H1 (cell line): ENCODE data around the gene B4GALT7. TPM values are rescaled to one million over a fixed set of nuclear protein-coding genes. Genes with fewer than 3 reads are reported as not detected.
A peak's percentile ranks its signal among the peaks of the same experiment; 100 is the strongest.

Experiments used
- CTCF ChIA-PET: fragments of 300-600 bp; sonication (Branson Sonifier 250); formaldehyde crosslinking; loops from one replicate; lab custom pipeline; 2021; ENCODE audit not compliant: partially characterized antibody; lab: Charles Lee
- POLR2A ChIA-PET: fragments of 300-600 bp; sonication (Branson Sonifier 250); formaldehyde crosslinking; loops from one replicate; lab custom pipeline; 2021; ENCODE audit warnings: inconsistent platforms; ENCODE audit not compliant: partially characterized antibody; lab: Charles Lee
- DNase-seq, 2 experiments: peaks; one replicate each; pipeline versions ENCODE4 v3.0.0 to v3.0.0-alpha.2; 2010 to 2022; ENCODE audit warnings: low spot score in 2 of 2, low read depth in 1 of 2, mixed read lengths in 1 of 2
- FAIRE-seq: peaks from 2 replicates; lab custom pipeline; 2011; peaks lifted over from hg19 to GRCh38; lab: Jason Lieb, UNC
- H2AFZ ChIP-seq: 2 replicates; pipeline ENCODE4 v1.8.1; 2012; ENCODE audit warnings: low read length, inconsistent platforms
- H2AK5ac ChIP-seq: 2 replicates; pipeline ENCODE4 v1.6.1; 2013; ENCODE audit warnings: low read depth, low read length
- H2BK120ac ChIP-seq: replicated peaks from 2 replicates; pipeline ENCODE3; 2013; ENCODE audit warnings: low read depth, low read length, inconsistent platforms
- H2BK12ac ChIP-seq: 2 replicates; pipeline ENCODE4 v1.6.1; 2013; ENCODE audit warnings: low read depth, low read length
- H2BK15ac ChIP-seq: 2 replicates; pipeline ENCODE4 v1.6.1; 2013; ENCODE audit warnings: low read length
- H2BK20ac ChIP-seq: 2 replicates; pipeline ENCODE4 v1.6.1; 2013; ENCODE audit warnings: low read length
- H2BK5ac ChIP-seq: 2 replicates; pipeline ENCODE4 v1.6.1; 2013; ENCODE audit warnings: low read depth, low read length
- H3K14ac ChIP-seq: 2 replicates; pipeline ENCODE4 v1.6.1; 2013; ENCODE audit warnings: inconsistent platforms; ENCODE audit not compliant: insufficient read length
- H3K18ac ChIP-seq: 2 replicates; pipeline ENCODE4 v1.6.1; 2013; ENCODE audit warnings: low read length; ENCODE audit errors: extremely low read depth
- H3K23ac ChIP-seq: 2 replicates; pipeline ENCODE4 v1.6.1; 2013; ENCODE audit warnings: inconsistent platforms; ENCODE audit not compliant: insufficient read length
- H3K23me2 ChIP-seq: 2 replicates; pipeline ENCODE4 v1.6.1; 2013; ENCODE audit warnings: low read depth, low read length
- H3K27ac ChIP-seq: 2 replicates; pipeline ENCODE4 v1.6.1; 2011; ENCODE audit warnings: low read depth, low read length, inconsistent platforms
- H3K27me3 ChIP-seq, 4 experiments: replicated peaks in 1 of 4; 1 replicate in 1 of 4; 2 replicates in 3 of 4; pipeline versions ENCODE4 v1.6.1 to v1.8.1; 2011 to 2013; ENCODE audit warnings: low read length in 3 of 4, mild to moderate bottlenecking in 3 of 4, inconsistent platforms in 2 of 4, mixed read lengths in 2 of 4, moderate library complexity in 1 of 4; ENCODE audit not compliant: control insufficient read depth in 3 of 4, insufficient read depth in 3 of 4; ENCODE audit errors: extremely low read depth in 1 of 4
- H3K36me3 ChIP-seq, 4 experiments: 2 replicates each; pipeline versions ENCODE4 v1.6.1 to v1.8.1; 2011 to 2013; ENCODE audit warnings: mild to moderate bottlenecking in 4 of 4, low read length in 3 of 4, moderate library complexity in 2 of 4, control low read depth in 1 of 4, inconsistent platforms in 1 of 4; ENCODE audit not compliant: insufficient read depth in 4 of 4, control insufficient read depth in 2 of 4
- H3K4ac ChIP-seq: replicated peaks from 2 replicates; pipeline ENCODE3; 2013; ENCODE audit warnings: low read length, low read depth, mixed read lengths, inconsistent platforms; ENCODE audit not compliant: insufficient read length
- H3K4me1 ChIP-seq, 4 experiments: replicated peaks in 1 of 4; 1 replicate in 1 of 4; 2 replicates in 3 of 4; pipeline versions ENCODE4 v1.6.1 to v1.8.1; 2011 to 2013; ENCODE audit warnings: low read length in 3 of 4, inconsistent platforms in 2 of 4, mixed read lengths in 1 of 4; ENCODE audit not compliant: insufficient read depth in 4 of 4, control insufficient read depth in 3 of 4
- H3K4me2 ChIP-seq, 2 experiments: 2 replicates each; pipeline versions ENCODE4 v1.6.1 to v1.8.1; 2011 to 2013; ENCODE audit warnings: low read depth in 2 of 2, low read length in 2 of 2, control low read depth in 1 of 2, inconsistent platforms in 1 of 2, mild to moderate bottlenecking in 1 of 2; ENCODE audit not compliant: insufficient read depth in 1 of 2
- H3K4me3 ChIP-seq, 4 experiments: fragments of 200-600, 300-600 bp in 1 of 4; sonication (generic), shearing (Covaris generic), sonication (Bioruptor Twin) in 1 of 4; 2 replicates each; pipeline versions ENCODE4 v1.5.1 to v1.8.1; 2011 to 2016; ENCODE audit warnings: low read length in 4 of 4, low read depth in 3 of 4, control low read depth in 2 of 4, inconsistent platforms in 2 of 4, mild to moderate bottlenecking in 2 of 4, mixed read lengths in 1 of 4, moderate library complexity in 1 of 4; ENCODE audit not compliant: insufficient read depth in 2 of 4; ENCODE audit errors: extremely low read depth in 1 of 4
- H3K56ac ChIP-seq: replicated peaks from 2 replicates; pipeline ENCODE3; 2013; ENCODE audit warnings: low read depth, mild to moderate bottlenecking, mixed read lengths, low read length, inconsistent platforms; ENCODE audit not compliant: insufficient read length
- H3K79me1 ChIP-seq: 2 replicates; pipeline ENCODE4 v1.6.1; 2013; ENCODE audit warnings: low read depth, low read length, control low read depth
- H3K79me2 ChIP-seq, 2 experiments: 2 replicates each; pipeline versions ENCODE4 v1.6.1 to v1.8.1; 2012 to 2013; ENCODE audit warnings: low read length in 2 of 2, mild to moderate bottlenecking in 2 of 2, inconsistent platforms in 1 of 2; ENCODE audit not compliant: insufficient read depth in 2 of 2, control insufficient read depth in 1 of 2
- H3K9ac ChIP-seq, 4 experiments: replicated peaks in 1 of 4; 1 replicate in 1 of 4; 2 replicates in 3 of 4; pipeline versions ENCODE4 v1.6.1 to v1.8.1; 2011 to 2013; ENCODE audit warnings: low read depth in 3 of 4, low read length in 3 of 4, control low read depth in 2 of 4, mild to moderate bottlenecking in 2 of 4, moderate library complexity in 2 of 4, inconsistent platforms in 1 of 4; ENCODE audit errors: extremely low read depth in 1 of 4
- H3K9me3 ChIP-seq, 2 experiments: 2 replicates each; pipeline versions ENCODE4 v1.6.1 to v1.8.1; 2012 to 2013; ENCODE audit warnings: mild to moderate bottlenecking in 2 of 2, moderate library complexity in 2 of 2, control low read depth in 1 of 2, inconsistent platforms in 1 of 2, low read depth in 1 of 2, low read length in 1 of 2, mixed read lengths in 1 of 2; ENCODE audit not compliant: insufficient read depth in 2 of 2
- H4K20me1 ChIP-seq, 2 experiments: replicated peaks in 1 of 2; 2 replicates each; pipeline versions ENCODE3 to v1.8.1; 2011 to 2013; ENCODE audit warnings: inconsistent platforms in 2 of 2, low read length in 2 of 2, mild to moderate bottlenecking in 1 of 2; ENCODE audit not compliant: insufficient read depth in 2 of 2, control insufficient read depth in 1 of 2
- H4K5ac ChIP-seq: 2 replicates; pipeline ENCODE4 v1.6.1; 2013; ENCODE audit warnings: low read length, low read depth, mixed read lengths, inconsistent platforms; ENCODE audit not compliant: insufficient read length
- H4K8ac ChIP-seq: 2 replicates; pipeline ENCODE4 v1.8.0; 2013; ENCODE audit warnings: mild to moderate bottlenecking, moderate library complexity, low read length, inconsistent platforms; ENCODE audit not compliant: insufficient read depth; ENCODE audit errors: extremely low read depth
- H4K91ac ChIP-seq: replicated peaks from 2 replicates; pipeline ENCODE3; 2013; ENCODE audit warnings: low read length, mixed read lengths, inconsistent platforms; ENCODE audit not compliant: insufficient read length
- EGR1 ChIP-seq: IDR thresholded peaks from 2 replicates; pipeline ENCODE4 v1.6.1; 2011; ENCODE audit warnings: low read depth, low read length, borderline replicate concordance
- EP300 ChIP-seq, 2 experiments: IDR thresholded peaks; 1 replicate in 1 of 2; 2 replicates in 1 of 2; pipeline ENCODE4 v1.6.1; 2011 to 2012; ENCODE audit warnings: low read depth in 2 of 2, low read length in 2 of 2, mild to moderate bottlenecking in 2 of 2, borderline replicate concordance in 1 of 2, inconsistent platforms in 1 of 2, moderate library complexity in 1 of 2
- EZH2 ChIP-seq: fragments of 200-600 bp; sonication (generic); IDR thresholded peaks from 2 replicates; pipeline ENCODE4 v1.7.1; 2012; ENCODE audit warnings: low read depth, mild to moderate bottlenecking, moderate library complexity, low read length, inconsistent platforms; ENCODE audit not compliant: severe bottlenecking
- FOSL1 ChIP-seq: IDR thresholded peaks from 2 replicates; pipeline ENCODE4 v1.6.1; 2011; ENCODE audit warnings: mild to moderate bottlenecking, low read depth, low read length, moderate library complexity; ENCODE audit not compliant: insufficient read depth
- KDM1A ChIP-seq: fragments of 200-600, 300-600 bp; sonication (generic); IDR thresholded peaks from 2 replicates; pipeline ENCODE4 v1.7.1; 2016; ENCODE audit warnings: mild to moderate bottlenecking, low read length, borderline replicate concordance
- RFX5 ChIP-seq: IDR thresholded peaks from 2 replicates; pipeline ENCODE4 v1.6.1; 2011; ENCODE audit warnings: low read depth, low read length, improper control_type of control experiment, borderline replicate concordance
- RXRA ChIP-seq: IDR thresholded peaks from 2 replicates; pipeline ENCODE4 v1.6.1; 2011; ENCODE audit warnings: low read depth, mild to moderate bottlenecking, low read length, moderate library complexity; ENCODE audit not compliant: insufficient read depth
- SIRT6 ChIP-seq: IDR thresholded peaks from one replicate; pipeline ENCODE4 v1.7.1; 2012; ENCODE audit warnings: low read length, inconsistent platforms
- SP4 ChIP-seq: IDR thresholded peaks from 2 replicates; pipeline ENCODE4 v1.6.1; 2012; ENCODE audit warnings: low read length, inconsistent platforms
- ZNF274 ChIP-seq: IDR thresholded peaks from 2 replicates; pipeline ENCODE4 v1.7.0; 2012; ENCODE audit warnings: low read length, borderline replicate concordance; ENCODE audit errors: extremely low read depth
- WGBS, 2 experiments: shearing (Covaris generic) in 1 of 2; methylation state at CpG; one replicate each; pipeline versions ENCODE4 v1.1.6 to v1.1.7; 2013 to 2015; ENCODE audit warnings: low lambda C conversion rate in 2 of 2, mixed read lengths in 2 of 2, inconsistent platforms in 1 of 2, low coverage in 1 of 2, missing lambda C conversion rate in 1 of 2; ENCODE audit not compliant: insufficient replicate concordance in 2 of 2, insufficient coverage in 1 of 2, insufficient read length in 1 of 2; ENCODE audit errors: extremely low coverage in 1 of 2, missing lambda C conversion rate in 1 of 2; 5-methylcytosine and 5-hydroxymethylcytosine counted together
- polyA plus RNA-seq, 7 experiments: library from polyadenylated mRNA; depleted of rRNA in 3 of 7; stranded (reverse) in 5 of 7; unstranded in 2 of 7; fragments of >200 nt in 5 of 7; fragments of 200-250 nt in 2 of 7; gene quantifications; 1 replicate in 5 of 7; 2 replicates in 1 of 7; 4 replicates in 1 of 7; pipeline versions ENCODE4 v1.2.1 to v1.2.3, GENCODE V29; 2011 to 2013; ENCODE audit warnings: missing spikeins in 2 of 7, mixed read lengths in 2 of 7
- total RNA-seq: library from RNA; stranded (reverse); fragmentation: NEBNext Ultra II Directional; extraction: Animal tissue kit (Norgen Biotek cat#: 25700); gene quantifications from 2 replicates; pipeline ENCODE4 v1.2.1, GENCODE V29; 2021

Gene B4GALT7
- total and polyA plus RNA-seq, 2 of the 8 experiments (the other 6 are each of a cell fraction or from before 2014, with no cell fraction given) = 18.7 to 31.9 TPM

GRCh38 chr5:177600508-177601018 is 631 bp downstream of the B4GALT7 start:
- POLR2A ChIA-PET = interaction anchor here (0.6 to 8.8 kb wide), 9 partner anchors 10 to 128 kb away, joined by 3 to 72 read pairs (median 3); no protein-coding TSS in a partner anchor
- peak overlapping the region; percentile 6; the same call in 1 of the 2 replicates for H2AFZ ChIP-seq

More at GRCh38 chr5:177600508-177601018, 631 bp downstream of the B4GALT7 start:
- Histone ChIP-seq H4K20me1 (peaks cover 0 to 2% of the 10 kb centered on the region in 2 experiments), H2BK5ac (no peak overlapping the region; the same call in 1 of the 2 replicates), H4K5ac (no peak overlapping the region), H3K4me3 (peak overlapping the region; percentile 66 to 97 (median 79)), H3K4me1 (peaks cover 0 to 3% (median 2%) of the 10 kb centered on the region in 4 experiments; a peak in 3 of 7 replicates), H2BK120ac (no peak overlapping the region), H3K9me3 (no peaks in the 10 kb centered on the region), H2BK15ac (no peak overlapping the region), H3K36me3 (peaks cover 0 to 9% (median 4%) of the 10 kb centered on the region in 4 experiments; a peak in 4 of 8 replicates), H4K8ac (no peak overlapping the region), H3K4ac (no peak overlapping the region), H3K9ac (peak overlapping the region in 3 of 4 experiments; percentile 86 to 88 (median 87); a peak in 6 of 7 replicates), H2BK20ac (no peak overlapping the region), H3K14ac (no peak overlapping the region), H4K91ac (no peak overlapping the region), H3K27me3 (peaks cover 0 to 2% (median 0%) of the 10 kb centered on the region in 4 experiments; a peak in 2 of 7 replicates), H3K23ac (no peak overlapping the region), H3K18ac (no peak overlapping the region), H3K27ac (0 out of 2 replicates have a peak overlapping the region, but pooled peaks have one; percentile 68), H3K79me2 (peaks cover 0 to 4% of the 10 kb centered on the region in 2 experiments; a peak in 1 of 4 replicates), H2BK12ac (no peak overlapping the region), H3K56ac (no peak overlapping the region), H3K79me1 (no peaks in the 10 kb centered on the region; the same call in none of the 2 replicates), H2AK5ac (peak overlapping the region; percentile 88), H3K23me2 (peaks cover 9% of the 10 kb centered on the region), H3K4me2 (peak overlapping the region; percentile 91 to 100)
- CTCF ChIA-PET = interaction anchor here (1.3 to 1.5 kb wide), 2 partner anchors 10 to 40 kb away, joined by 3 read pairs; no protein-coding TSS in a partner anchor
- no peak for DNase-seq
- 26% methylated on average over 16 of the region's 16 CpGs; no CpG with 5 or more reads in 1 of the 2 experiments for WGBS, 2 experiments
- TF ChIP-seq ZNF274 (no peak), EZH2 (no peak), RFX5 (no peak), SP4 (no peak), EGR1 (no peak), FOSL1 (no peak), RXRA (no peak), EP300 (IDR thresholded peaks at IDR 0.05; ENCODE audit: borderline replicate concordance in 1 of 2, low read depth in 2 of 2, low read length in 2 of 2) (no peak), KDM1A (no peak), SIRT6 (no peak)
- FAIRE-seq = no peak
